ENCODE data around the gene ITSN1.
"Not testable (repeated sequence)": the region's sequence is repeated elsewhere in the genome, so short reads cannot be mapped to it uniquely, and the experiment has no call there.

The ITSN1 gene

GRCh38 chr21:33894736-33895288 lies 252.5 kb downstream of the ITSN1 start:
- DNase-seq (ENCODE audit: low spot score): peak; percentile 88

- no peak for DNase-seq (ENCODE audit: low spot score)
These were observed 253.1 kb downstream of the ITSN1 start for GRCh38 chr21:33895356-33895755.

- no peak for DNase-seq (ENCODE audit: low spot score)
These were observed 254.4 kb downstream of the ITSN1 start for GRCh38 chr21:33896691-33897090.

GRCh38 chr21:33897098-33897497 lies 254.8 kb downstream of the ITSN1 start:
- no peak for DNase-seq (ENCODE audit: low spot score)

DNA sequence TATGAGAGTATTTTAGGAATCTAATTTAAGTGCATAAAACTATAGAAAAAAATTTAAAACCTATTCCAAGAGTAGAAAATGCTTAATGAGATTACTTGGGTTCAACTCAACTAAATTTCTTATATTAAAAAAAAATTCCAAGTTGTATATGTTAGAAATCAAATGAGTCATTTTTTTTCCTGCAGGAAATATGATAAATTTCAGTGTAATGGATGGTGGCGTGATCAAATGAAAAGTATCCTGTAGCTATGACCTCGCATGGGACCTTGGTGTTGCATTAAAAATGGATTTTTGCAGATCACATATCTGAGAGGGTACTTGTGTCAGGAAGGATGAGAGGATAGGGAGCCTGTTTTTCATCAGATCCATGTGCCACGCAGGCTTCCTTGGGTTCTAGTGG lies 255.4 kb downstream of the ITSN1 start:
- DNase-seq (ENCODE audit: low spot score): no peak

DNA sequence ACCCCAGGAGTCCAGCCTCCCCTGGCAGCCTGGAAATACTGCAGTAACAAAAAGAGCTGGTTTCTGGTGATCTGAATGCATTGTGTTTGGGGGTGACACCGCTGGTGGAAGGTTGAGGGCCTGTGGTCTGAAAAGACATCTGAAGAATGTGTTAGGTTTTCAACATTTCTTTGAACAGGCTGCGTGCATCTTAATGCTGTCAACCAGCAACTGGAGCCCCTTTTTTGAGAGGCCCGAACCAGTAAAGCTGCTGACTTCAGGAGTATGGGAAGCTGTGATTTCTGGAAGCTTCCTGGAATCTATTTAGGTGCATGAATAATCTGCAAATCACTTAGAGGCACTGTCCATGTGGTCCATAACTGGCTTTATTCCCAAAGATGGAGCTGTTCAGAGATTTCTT lies 256.3 kb downstream of the ITSN1 start:
- DNase-seq (ENCODE audit: low spot score): no peak

GRCh38 chr21:33899199-33899598 lies 256.9 kb downstream of the ITSN1 start:
- no peak for DNase-seq (ENCODE audit: low spot score)

DNA sequence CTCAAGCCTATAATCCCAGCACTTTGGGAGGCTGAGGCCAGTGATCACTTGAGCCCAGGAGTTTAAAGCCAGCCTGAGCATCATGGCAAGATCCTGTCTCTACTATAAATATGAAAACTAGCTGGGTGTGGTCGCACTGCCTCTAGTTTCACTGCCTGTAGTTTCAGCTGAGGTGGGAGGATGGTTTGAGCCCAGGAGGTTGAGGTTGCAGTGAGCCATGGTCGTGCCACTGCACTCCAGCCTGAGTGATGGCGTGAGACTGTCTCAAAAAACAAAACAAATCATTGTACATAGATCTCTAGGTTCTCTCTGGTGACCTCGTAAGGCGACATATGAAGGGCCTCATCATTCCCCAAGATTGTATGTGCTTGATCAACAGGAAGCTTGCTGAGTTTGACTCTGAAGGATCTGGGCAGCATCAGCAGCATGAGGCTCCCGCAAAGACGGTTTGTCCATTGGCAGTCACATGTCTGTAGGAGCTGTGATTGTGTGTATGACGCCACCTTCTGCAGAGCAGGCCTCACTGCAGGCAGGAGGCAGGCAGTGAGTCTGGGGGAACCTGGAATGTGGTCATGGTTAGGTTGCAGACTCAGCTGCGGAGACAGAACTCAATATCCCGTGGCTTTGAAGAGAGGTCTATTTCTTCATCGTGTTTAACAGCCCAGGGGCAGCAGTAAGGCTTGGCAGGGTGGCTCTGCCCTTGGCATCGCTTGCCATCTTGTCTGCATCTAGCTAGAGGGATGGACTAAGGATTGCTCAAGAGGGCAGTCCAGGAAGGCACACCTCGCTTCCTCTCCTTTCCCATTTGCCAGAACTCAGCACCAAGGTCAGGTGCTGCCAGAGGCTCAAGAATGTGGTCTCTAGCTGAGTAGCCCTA lies 259.3 kb downstream of the ITSN1 start:
- no peak for DNase-seq (ENCODE audit: low spot score)

DNA sequence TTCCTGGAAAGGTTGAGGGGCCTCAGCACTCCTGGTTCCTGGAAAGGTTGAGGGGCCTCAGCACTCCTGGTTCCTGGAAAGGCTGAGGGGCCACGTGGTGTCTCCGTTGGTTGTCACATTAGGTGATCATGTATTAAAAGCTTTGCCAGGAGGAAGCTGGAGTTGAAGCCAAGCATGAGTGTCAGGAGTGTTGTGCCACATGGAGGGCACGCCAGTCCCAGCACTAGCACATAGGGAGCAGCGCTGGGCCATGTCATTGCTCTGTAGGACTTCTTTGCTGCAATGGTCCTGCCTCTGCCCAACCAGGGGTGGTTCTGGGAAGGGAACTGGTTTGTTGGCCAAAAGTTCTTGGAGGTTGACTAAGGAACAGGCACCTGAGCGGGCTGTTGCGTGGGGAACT lies 260.0 kb downstream of the ITSN1 start:
- no peak for DNase-seq (ENCODE audit: low spot score)

GRCh38 chr21:33904041-33904440 lies 261.7 kb downstream of the ITSN1 start:
- no peak for DNase-seq (ENCODE audit: low spot score)

DNA sequence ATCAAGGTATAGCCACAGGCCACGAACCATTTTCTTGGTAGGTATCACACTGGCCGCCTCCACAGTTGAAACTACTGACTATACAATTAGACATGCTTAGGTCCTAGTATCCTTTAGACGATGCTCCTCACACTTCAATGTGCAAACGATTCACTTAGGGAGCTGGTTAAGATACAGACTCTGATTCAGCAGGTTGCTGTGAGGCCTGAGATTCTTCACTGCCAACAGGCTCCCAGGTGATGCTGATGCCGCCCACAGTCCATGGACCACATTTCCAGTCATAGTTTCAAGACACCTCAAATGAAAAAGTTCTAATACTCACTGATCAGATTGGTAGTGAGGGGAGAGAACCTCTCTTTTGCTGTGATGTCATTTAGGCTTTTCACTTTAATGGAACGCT lies 266.5 kb downstream of the ITSN1 start:
- no peak for DNase-seq (ENCODE audit: low spot score)

- DNase-seq (ENCODE audit: low spot score): no peak
These were observed 267.5 kb downstream of the ITSN1 start for GRCh38 chr21:33909756-33910155.

GRCh38 chr21:33914188-33914587 lies 271.9 kb downstream of the ITSN1 start:
- no peak for DNase-seq (ENCODE audit: low spot score)

DNA sequence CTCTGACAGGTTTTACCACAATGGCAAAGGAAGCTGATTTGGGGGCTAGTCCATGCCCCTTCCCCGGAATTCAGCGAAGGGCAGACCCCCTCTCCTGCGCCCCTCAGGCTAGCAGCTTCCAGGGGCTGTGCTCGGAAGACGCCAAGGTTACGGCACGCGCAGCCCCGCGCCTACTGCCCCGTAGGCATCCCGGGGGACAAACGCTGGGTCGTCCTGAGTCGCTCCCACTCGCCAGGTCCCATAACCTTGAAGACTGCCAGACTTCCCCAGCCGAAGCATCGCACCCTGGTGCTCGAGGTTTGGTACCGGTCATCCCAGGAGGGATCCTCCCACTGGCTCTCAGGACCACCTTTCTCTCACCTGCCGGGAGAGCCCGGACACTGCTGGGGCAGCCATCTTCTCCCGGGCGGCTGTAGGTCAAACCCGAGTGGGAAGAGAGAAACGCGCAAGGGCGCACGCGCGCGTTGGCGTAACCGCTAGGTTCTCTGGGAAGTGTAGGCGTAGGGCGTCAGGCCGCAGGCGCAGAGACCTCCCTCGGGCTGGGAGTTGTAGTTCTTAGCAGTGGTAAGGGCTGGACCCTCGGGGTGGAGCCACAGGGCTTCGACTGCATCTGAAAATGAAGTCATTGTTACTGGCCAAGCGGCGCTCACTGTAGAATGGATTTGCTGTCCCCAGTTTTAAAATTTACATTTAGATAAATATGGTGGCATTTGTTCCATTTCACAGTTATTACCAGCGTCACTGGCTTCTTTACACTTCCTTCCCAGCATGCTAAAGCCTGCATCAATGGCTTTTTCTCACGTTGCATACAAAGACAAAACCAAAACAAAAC lies 273.3 kb downstream of the ITSN1 start, which contains the start of gene ATP5PO:
ATP5PO (minus strand) TSS at position 437 of the 832 bp plus-strand sequence; CDS start at position 396, 41 bp downstream.
- DNase-seq (ENCODE audit: low spot score): peak; percentile 97

DNA sequence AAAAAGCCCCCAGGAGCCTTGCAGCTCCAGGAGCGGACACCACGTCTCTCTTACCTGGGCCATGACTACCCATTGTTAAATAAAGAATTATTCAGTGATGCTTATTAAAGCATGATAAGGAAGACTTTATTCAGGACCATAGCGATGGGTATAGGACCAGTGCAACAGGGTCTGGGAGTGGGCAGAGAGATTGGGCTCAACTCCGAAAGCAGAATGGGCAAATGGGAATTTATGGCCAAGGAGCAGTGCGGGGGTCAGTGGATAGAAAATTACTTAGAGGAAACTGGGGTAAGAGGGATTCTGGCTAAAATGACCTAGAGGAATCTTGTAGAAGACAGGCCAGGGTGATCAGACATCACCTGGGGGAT lies 273.9 kb downstream of the ITSN1 start:
- DNase-seq (ENCODE audit: low spot score): no peak

DNA sequence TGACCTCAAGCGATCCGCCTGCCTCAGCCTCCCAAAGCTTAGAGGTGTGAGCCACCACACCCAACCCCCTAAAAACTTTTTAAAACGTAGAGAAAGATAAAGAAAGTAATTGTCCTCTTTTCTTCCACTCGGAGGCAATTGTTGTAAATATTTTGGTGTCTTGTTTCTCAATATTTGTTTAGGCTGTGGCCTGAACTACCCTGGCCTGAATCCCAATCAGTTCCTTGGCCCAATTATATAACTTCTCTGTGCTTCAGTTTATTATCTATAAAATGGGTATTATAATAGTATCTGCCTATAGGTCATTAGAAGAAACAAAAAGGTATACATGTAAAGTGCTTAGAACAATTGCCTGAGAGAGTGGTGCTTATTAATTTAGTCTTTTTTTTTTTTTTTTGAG lies 275.1 kb downstream of the ITSN1 start:
- no peak for DNase-seq (ENCODE audit: low spot score)

GRCh38 chr21:33924079-33924765 lies 281.9 kb downstream of the ITSN1 start:
- DNase-seq (ENCODE audit: low spot score): peak; percentile 86

GRCh38 chr21:33924766-33925100 lies 282.4 kb downstream of the ITSN1 start:
- DNase-seq (ENCODE audit: low spot score): no peak

- DNase-seq (ENCODE audit: low spot score): not testable (repeated sequence)
These were observed 283.9 kb downstream of the ITSN1 start for GRCh38 chr21:33926248-33926647.

DNA sequence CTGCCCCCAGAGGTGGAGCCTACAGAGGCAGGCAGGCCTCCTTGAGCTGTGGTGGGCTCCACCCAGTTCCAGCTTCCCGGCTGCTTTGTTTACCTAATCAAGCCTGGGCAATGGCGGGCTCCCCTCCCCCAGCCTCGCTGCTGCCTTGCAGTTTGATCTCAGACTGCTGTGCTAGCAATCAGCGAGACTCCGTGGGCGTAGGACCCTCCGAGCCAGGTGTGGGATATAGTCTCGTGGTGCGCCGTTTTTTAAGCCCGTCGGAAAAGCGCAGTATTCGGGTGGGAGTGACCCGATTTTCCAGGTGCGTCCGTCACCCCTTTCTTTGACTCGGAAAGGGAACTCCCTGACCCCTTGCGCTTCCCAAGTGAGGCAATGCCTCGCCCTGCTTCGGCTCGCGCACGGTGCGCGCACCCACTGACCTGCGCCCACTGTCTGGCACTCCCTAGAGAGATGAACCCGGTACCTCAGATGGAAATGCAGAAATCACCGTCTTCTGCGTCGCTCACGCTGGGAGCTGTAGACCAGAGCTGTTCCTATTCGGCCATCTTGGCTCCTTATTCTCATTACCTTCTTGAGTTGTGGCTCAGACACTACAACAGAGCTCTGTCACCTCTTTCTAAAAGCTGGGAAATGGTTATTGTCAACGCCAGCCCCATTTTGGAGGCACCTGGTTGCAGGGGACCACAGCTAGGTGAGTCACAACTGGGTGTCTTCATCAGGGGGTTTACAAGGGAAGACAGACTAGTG lies 288.9 kb downstream of the ITSN1 start:
- DNase-seq (ENCODE audit: low spot score): not testable (repeated sequence)

GRCh38 chr21:33931799-33932390 lies 289.6 kb downstream of the ITSN1 start:
- no peak for DNase-seq (ENCODE audit: low spot score)

Measured in left forelimb (tissue), 1 donor.